ENCODE data around the gene H2AZ1.
"Not testable (repeated sequence)": the region's sequence is repeated elsewhere in the genome, so short reads cannot be mapped to it uniquely, and the experiment has no call there.

Gene H2AZ1

DNA sequence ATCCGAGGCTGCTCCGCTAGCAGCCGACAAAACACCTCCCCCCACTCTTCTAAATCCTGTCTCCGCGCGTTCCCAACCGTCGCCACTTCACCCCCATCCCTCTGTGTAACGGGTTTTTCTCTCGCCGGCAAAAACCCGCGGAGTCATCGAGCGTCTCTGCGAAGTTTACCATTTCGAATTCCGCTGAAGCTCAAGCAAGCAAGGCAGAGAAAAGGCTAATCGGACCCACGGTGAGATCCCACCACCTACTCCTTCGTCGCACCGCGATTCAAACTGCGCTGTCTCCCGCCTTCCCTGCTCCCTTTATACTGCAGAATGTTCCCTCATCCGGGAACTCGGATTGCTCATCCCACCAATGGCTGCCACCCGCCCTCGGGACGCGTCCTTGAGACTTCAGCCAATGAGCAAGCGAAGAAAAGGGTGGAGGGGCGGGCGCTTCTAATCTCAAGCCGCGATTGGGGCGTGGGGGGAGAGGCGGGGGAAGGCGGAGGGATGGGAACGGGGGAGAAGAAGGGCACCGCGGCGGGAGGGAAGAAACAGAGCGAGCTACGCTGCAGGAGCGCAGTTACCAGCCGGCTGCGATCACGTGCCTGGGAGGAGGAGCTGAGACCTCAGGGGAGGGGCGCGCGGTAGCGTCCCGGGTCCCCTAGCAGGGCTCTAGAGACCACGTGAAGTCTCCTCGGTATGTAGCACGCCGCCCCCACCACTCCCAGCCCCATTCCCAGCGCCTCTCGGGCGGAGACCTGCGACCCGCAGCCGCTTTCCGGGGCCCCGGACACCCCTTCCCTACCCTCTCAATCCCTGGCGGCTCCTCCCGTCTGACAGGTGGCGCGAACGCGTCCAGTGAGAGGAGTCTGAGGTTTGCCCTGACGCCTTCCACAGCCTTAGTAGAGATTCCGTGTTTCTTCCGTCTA lies at the start of gene H2AZ1:
Gene H2AZ1, minus strand, starts transcription at position 277 of the 914 bp plus-strand sequence. Its CDS starts 105 bp downstream, at position 172.
- DNase-seq (ENCODE audit: low read depth in 2 of 2), result peak; percentile 95 to 97

DNA sequence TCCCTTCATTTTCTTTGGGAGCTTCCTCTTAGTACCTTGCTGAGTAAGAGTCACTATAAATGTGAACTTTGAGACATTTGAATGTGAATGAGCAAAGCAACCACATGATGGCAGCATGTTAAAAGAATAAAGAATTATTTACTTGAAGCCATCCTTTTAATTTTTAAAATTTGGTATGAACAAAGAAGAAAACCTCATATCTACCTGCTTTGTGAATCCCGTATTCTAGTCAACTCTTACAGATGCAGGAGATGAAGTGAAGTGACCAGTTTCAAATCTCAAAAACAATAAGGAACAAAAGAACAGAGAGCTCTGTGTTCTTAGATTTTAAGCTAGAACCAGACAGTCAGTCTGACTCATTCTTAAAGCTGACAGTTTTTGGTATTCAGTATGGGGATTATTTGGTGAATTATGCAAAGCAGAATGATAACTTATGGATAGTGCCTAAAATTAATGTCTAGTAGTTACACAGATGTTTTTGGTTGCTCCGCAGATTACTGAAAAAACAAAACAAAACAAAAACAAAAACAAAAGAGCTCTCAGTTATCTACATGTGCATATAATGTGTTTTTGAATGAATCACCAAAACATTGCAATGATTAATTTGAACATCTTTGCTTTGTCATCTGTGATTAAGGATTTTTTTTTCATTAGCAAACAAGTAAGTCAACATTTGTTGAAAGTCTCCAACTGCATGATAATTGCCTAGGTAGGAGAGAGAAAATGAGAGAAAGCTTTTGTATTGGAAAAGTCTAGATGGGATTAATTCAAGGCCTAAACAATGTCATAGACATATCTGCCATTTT lies 48.2 kb upstream of the H2AZ1 start:
- DNase-seq (ENCODE audit: low read depth in 2 of 2), result no peak

DNA sequence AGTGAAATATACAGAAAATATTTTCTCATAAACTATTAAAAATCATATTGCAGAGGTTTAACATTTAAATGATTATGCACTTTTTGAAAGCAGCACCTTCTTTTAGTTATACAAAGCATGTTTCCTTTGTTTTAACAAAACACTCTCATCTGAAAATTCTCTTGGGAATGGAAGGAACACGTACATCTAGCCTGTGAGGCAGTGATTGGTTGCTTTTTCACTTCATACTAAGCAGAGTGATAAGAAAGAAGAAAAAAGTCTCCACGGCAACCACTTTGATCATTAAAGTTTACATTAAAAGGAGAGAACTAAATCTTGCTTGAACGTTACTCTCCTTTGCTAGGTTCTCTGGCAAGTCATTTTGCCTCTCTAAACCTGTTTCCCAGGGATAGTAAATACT lies 41.7 kb upstream of the H2AZ1 start:
- DNase-seq (ENCODE audit: low read depth in 2 of 2), result no peak

DNA sequence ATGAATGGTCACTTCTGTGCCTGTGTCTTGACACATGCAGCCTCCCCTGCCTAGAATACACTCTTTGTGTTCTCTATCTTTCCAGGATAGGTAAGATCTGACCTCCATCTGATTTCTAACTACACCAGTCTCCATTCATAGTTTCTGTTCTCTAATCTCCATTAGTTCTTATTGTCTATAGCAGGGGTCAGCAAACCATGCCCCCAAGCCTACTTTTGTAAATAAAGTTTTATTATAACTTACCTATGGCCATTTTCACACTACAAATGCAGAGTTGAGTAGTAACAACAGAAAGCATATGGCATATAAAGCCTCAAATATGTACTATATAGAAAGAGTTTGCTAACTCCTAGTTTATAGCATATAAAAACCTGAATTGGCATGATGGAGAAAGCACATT lies 37.6 kb upstream of the H2AZ1 start:
- DNase-seq (ENCODE audit: low read depth in 2 of 2), result no peak

DNA sequence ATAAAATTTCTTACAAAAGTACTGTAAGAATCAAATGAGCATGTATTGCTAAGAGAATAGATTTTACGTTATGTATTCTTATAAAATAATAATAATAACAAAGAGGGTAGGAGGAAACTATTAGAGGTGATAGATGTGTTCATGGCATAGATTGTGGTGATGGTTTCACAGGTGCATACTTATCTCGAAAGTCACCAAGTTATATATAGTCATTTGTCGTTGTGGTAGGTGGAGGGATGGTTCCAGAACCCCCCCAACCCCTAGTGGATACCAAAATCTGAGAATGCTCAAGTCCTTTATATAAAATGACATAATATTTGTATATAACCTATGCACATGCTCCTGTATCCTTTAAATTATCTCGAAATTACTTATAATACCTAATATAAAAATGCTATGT lies 36.7 kb upstream of the H2AZ1 start:
- DNase-seq (ENCODE audit: low read depth in 2 of 2), result no peak

DNA sequence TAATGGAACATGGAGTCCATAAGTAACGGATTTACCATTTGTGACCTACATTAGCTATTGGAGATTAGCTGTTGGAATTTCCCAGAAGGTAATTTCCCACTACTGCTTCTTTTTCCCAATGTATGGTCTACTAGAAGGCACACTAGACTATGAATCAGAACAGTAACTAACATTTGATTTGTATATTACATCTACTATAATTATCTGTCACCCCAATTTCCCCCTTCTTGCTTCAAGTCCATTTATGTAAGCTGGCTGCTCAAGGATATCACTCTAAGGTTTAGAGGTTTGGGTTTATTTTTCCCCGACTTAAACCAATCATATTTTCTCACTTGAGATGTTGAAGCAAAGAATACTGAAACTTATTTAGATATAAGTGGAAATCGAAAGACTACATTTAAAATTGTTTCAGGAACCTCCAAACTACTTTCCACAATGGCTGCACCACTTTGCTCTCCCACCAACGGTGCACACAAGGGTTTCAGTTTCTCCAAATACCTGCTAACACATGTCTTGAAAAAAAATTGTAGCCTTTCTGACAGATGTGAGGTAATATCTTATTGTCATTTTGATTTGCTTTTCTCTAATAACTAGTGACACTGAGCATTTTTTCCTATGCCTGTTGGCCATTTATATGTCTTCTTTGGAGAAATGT lies 33.3 kb upstream of the H2AZ1 start:
- DNase-seq (ENCODE audit: low read depth in 2 of 2), result no peak

DNA sequence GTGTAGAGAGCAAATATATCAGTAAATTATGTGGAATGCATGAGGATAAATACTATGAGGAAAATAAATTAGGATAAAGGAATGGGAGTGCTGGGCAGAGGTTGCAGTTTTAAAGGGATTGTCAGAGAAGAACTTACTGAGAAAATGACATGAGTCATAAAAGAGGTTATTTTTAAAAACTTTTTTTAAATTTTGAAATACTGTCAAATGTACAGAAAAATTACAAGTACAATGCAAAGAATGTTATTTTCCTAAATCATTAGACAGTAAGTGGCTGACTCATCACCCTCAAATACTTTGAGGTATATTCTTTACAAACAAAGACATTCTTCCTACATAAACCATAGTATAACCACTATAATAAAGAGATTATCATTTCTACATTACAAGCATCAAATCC lies 29.8 kb upstream of the H2AZ1 start:
- DNase-seq (ENCODE audit: low read depth in 2 of 2), result no peak

DNA sequence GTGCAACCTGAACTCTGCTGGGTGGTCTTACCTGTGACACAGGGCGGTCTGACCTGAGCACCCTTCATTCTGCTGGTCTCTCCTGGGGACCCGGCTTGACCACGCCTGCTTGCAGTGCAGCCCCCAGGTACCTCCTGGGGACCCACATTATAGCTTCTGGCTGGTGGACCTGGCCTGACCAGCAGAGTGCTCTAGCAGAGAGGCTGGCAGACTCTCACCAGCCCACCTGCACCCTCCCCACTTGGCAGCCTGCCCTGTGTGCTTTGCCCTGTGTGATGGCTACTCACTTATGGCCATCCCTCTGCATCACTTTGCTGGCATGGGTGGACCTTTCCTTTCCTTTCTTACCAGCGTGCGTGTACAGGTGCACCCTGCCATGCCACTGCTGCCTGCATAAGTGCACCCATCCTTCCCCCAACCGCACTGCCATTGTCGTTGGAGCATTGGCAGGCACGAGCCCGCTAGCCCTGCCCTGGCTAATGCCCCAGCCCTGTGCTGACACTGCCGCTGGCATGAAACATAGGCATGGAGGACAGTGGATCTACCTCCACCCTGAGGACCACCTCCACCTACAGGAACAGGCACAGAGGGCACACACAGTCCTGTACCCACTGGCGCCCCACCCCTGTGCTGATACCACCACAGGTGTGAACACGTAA lies 21.5 kb upstream of the H2AZ1 start:
- DNase-seq (ENCODE audit: low read depth in 2 of 2), result no peak

DNA sequence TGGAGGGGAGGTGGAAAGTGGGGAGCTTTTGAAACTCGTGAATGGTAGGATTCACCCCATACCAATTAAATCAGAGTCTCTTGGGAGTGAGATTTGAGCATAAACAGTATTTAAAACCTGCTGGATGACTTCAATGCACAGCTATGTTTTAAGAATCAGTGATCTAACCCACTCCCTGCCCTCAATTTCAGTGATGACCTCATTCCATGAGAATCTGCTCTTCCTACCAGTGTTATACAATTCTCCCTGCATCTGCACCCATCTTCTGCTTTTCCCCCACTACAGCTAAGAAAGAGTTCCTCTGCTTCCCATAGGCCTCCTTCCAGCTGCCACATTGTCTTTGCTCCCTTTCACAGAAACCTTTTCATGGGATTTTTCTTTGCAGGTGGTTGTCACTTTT lies 18.3 kb upstream of the H2AZ1 start:
- no peak for DNase-seq (ENCODE audit: low read depth in 2 of 2)

DNA sequence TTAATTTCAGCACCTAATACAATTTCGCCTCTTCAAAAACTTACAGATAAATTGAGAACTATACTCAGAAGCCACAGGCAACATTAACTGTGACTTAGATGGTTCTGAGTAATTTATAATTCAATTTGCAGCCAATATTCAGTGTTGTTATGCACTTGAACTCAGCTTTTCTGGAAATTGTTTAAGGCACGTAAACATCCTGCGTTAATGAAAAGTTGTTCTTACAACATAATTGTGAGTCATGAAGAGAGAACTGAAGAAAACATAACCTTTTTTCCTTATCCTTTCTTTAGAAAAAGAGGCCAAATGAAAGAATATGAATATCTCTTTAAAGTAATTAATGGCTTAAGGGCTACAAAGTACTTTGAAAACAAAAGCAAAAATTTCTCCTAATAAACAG lies 16.6 kb upstream of the H2AZ1 start:
- no peak for DNase-seq (ENCODE audit: low read depth in 2 of 2)

DNA sequence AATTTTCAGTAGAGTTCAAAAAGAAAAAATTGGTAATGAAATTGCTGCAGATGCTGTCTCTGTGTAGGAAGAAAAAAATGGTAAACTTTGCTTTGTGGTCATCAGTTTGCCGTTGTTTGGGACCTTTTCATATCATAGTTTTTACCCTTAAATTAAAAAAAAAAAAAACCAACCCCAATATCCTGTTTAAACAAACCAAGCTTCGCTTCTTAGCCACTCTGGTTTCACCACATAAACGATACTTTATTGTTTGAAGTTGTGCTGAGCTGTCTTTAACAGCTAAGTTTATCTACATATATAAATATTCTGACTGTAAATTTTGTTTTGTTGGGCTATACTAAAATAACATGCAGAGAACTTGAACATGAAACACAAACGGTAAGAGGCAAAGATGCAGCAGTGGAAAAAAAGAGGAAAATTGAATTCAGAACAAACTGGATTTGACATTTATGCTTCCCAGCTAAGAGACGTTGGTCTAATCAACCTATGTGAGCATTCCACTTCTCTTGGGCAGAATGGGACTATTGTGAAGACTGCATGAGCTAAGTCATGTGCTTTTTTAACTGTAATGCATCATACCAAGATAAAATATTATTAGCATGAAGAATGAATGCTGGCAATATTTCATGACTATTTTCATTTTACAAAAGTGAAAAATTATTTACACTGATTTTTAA lies 15.7 kb upstream of the H2AZ1 start:
- DNase-seq (ENCODE audit: low read depth in 2 of 2), result no peak

DNA sequence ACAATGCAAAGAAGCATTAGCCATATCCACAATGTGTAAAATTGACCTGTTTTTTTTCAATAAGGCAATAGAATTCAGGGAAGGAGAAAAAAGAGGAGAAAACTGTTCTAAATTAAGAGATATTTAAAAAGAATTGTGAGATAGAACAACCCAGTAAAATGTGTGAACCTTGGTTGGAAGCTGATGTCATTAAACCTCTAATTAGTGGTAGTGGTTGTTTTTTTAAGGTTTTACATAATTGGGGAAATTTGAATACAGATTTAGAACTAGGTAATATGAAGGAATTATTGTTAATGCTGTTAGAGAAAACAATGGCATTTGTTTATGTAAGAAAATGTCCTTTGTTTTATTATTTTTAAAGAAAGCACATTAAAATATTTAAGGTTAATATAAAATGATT lies 15.1 kb upstream of the H2AZ1 start:
- no peak for DNase-seq (ENCODE audit: low read depth in 2 of 2)

DNA sequence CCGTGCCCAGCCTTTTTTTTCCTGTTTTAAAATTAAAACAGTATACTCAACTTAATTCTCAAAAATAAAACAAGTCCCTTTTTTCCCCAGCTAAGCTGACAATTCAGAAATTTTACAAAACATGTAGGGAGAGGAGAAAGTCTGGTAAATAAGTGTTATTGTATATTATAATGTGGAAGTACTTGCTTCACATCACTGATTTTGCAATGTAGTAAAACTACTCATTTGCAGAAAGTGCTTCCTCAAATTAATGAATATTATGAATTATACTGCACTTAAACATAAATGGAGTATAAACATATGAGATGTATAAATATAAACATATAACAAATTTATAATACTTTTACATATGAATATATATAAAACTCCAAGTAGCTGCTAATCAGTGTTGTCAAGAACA lies 11.6 kb upstream of the H2AZ1 start:
- no peak for DNase-seq (ENCODE audit: low read depth in 2 of 2)

DNA sequence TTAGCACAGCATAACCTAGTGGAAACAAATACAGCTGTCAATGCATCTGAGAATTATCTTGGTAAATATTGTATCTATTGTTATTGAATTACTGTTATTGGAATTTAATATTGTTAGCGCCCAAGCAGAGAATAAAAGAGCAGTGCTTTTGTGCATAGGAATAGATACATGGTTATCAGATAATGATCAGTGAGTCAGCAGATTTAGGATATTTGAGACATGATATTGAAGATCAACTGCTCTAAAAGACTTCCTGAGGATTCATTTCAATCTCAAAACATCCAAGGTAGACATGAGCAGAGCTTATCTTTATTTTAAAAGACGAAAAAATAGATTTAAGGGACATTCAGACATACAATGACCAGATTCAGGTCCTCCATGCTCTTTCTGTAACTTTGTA lies 10.6 kb upstream of the H2AZ1 start:
- DNase-seq (ENCODE audit: low read depth in 2 of 2), result no peak

DNA sequence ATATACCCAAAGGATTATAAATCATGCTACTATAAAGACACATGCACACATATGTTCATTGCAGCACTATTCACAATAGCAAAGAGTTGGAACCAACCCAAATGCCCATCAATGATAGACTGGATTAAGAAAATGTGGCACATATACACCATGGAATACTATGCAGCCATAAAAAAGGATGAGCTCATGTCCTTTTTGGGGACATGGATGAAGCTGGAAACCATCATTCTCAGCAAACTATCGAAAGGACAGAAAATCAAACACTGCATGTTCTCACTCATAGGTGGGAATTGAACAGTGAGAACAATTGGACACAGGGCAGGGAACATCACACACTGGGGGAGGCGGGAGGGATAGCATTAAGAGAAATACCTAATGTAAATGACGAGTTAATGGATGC lies 8.1 kb upstream of the H2AZ1 start:
- not testable (repeated sequence) for DNase-seq (ENCODE audit: low read depth in 2 of 2)

DNA sequence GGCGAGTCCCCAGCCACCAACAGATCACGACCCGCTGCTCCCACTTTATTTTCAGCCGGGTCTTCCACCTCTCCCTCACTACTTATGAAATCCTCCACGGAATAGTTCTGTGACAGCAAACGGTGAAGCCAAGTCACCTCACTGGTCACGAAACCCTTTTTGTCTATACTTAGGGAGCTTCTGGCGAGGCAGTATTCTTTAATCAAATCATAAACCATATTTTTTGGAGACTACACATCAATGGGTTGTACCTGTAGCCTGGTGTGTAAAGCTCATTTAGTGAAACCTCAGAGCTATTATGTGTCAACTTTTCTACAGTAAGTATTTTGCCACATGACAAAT lies 809 bp upstream of the H2AZ1 start:
- no peak for DNase-seq (ENCODE audit: low read depth in 2 of 2)

DNA sequence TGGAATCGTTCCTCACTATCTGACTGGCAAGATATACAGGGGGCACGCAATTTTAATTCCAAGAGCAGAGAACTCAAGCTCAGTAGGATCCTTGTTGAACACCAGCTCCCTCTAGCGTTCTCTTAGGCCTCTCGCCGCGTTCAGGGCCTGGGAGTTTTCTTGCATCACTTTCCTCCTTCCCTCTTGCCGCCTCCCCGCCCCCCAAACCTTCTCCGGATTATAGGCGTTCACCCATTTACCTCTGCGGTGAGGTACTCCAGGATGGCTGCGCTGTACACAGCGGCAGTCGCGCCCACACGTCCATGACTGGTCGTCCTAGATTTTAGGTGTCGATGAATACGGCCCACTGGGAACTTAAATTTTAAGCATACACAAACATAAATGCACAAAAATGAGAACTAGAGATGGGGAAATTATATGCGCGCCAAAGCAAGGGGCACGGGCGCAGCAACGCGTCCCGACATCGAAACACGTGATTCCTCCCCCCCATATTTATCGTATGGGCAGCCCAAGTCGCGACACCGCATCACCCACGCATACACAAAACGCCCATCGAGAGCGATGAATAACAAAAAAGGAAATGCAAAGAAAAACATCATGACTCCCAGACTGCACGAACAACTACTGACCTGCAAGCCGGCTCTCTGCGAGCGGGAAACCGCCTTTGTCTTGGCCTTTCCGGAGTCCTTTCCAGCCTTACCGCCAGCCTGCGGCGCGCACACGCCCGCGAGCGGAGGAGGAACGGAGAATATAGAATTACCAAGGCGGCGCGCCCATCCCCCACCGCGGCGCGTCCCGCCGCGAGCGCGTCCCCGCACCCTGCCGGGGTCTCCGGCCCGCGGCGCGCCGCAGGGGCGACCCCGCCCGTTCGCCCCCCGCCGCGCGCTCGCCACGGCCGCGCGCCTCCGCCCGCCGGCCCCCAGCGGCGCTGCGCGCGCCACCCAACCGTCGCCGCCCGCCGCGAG lies 759 bp downstream of the H2AZ1 start:
- DNase-seq (ENCODE audit: low read depth in 2 of 2), result peak; percentile 67 to 85

DNA sequence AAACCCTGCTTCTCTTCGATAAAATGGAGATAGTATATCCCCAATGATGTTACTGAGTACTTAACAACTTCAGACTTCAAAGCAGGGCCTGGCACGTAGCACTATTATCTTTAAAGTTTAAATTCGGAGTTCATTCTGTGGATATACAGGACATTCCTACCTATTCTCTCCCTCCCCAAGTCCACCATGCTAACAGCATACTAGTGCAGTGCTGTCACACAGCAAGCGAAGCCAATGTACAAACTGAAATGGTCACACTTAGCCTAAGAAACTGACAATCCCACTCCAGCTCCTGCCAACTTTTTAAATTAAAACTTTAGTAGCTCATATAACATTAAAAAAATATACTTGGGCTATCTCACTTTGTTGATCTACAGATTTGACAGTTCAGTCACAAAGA lies 2.5 kb downstream of the H2AZ1 start:
- no peak for DNase-seq (ENCODE audit: low read depth in 2 of 2)

DNA sequence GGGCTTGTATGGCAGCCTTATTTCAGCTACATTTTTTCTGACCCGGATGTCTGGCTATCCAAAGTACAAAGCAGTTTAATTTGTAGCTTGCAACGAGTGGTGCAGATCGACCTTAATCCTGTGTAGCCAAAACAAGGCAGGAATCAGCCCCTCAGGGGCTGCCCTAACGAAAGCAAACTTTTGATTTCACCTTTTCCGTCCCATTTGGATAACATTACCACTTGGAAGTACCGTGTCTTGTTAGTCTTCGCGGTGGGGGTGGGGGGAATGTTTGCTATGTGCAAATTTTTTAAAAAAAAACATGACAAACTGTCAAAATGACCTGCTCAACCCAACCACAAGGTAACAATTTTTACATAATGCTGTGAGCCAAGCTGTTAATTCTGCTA lies 2.9 kb downstream of the H2AZ1 start:
- no peak for DNase-seq (ENCODE audit: low read depth in 2 of 2)

Measured in stimulated activated CD8-positive, alpha-beta memory T cell treated with anti-CD3 and anti-CD28 coated beads, Interleukin-15, amount 100 ng/mL, for 4 hours (primary cell).